Stimulated activated CD4-positive, alpha-beta T cell treated with anti-CD3 and anti-CD28 coated beads, Interleukin-12 subunit alpha, Interleukin-12 subunit beta, amount 100 ng/mL, for 4 hours (primary cell): ENCODE results near the gene NRXN2.

ENCODE experiments used
- DNase-seq: peaks from one replicate; pipeline ENCODE4 v3.0.0-alpha.2; 2020

The NRXN2 gene

GRCh38 chr11:64758330-64759079 is 35.5 kb upstream of the NRXN2 start:
- DNase-seq: no peak

- DNase-seq: no peak
Measured at GRCh38 chr11:64757549-64758329, 34.7 kb upstream of the NRXN2 start.

- DNase-seq: no peak
Measured at GRCh38 chr11:64755681-64756361, 32.8 kb upstream of the NRXN2 start.

GRCh38 chr11:64754919-64755662 is 32.1 kb upstream of the NRXN2 start:
- DNase-seq: no peak

- no peak for DNase-seq
Measured at GRCh38 chr11:64754124-64754918, 31.3 kb upstream of the NRXN2 start.

GRCh38 chr11:64753380-64754123 is 30.6 kb upstream of the NRXN2 start:
- DNase-seq: no peak

- no peak for DNase-seq
Measured at GRCh38 chr11:64753019-64753379, 30.0 kb upstream of the NRXN2 start.

GRCh38 chr11:64752175-64752970 is 29.4 kb upstream of the NRXN2 start:
- no peak for DNase-seq

GRCh38 chr11:64751580-64751979 is 28.6 kb upstream of the NRXN2 start:
- no peak for DNase-seq

GRCh38 chr11:64751136-64751535 is 28.1 kb upstream of the NRXN2 start:
- no peak for DNase-seq

- no peak for DNase-seq
Measured at GRCh38 chr11:64750361-64751054, 27.5 kb upstream of the NRXN2 start.

GRCh38 chr11:64747961-64748665 is 25.1 kb upstream of the NRXN2 start:
- no peak for DNase-seq

GRCh38 chr11:64746486-64746885 is 23.5 kb upstream of the NRXN2 start:
- no peak for DNase-seq

GRCh38 chr11:64745521-64746328 is 22.7 kb upstream of the NRXN2 start:
- DNase-seq: peak; percentile 53

GRCh38 chr11:64745189-64745520 is 22.2 kb upstream of the NRXN2 start:
- DNase-seq: no peak

GRCh38 chr11:64744544-64745188 is 21.7 kb upstream of the NRXN2 start:
- no peak for DNase-seq

- DNase-seq: peak; percentile 70
Measured at GRCh38 chr11:64743591-64744543, 20.9 kb upstream of the NRXN2 start, which contains the start of gene RASGRP2. Gene RASGRP2, minus strand, starts transcription at chr11:64744142. Its CDS starts 1,276 bp downstream, at chr11:64742866.
